ENCODE results near the gene SF3B6. TPM values are rescaled to one million over a fixed set of nuclear protein-coding genes. Genes with fewer than 3 reads are reported as not detected.

The SF3B6 gene
- total and polyA plus RNA-seq, 2 experiments from 2014 or later, result 140 to 565 TPM

GRCh38 chr2:24046599-24046929 is 29.6 kb downstream of the SF3B6 start (continued):
- TF ChIP-seq, protein P1, sequence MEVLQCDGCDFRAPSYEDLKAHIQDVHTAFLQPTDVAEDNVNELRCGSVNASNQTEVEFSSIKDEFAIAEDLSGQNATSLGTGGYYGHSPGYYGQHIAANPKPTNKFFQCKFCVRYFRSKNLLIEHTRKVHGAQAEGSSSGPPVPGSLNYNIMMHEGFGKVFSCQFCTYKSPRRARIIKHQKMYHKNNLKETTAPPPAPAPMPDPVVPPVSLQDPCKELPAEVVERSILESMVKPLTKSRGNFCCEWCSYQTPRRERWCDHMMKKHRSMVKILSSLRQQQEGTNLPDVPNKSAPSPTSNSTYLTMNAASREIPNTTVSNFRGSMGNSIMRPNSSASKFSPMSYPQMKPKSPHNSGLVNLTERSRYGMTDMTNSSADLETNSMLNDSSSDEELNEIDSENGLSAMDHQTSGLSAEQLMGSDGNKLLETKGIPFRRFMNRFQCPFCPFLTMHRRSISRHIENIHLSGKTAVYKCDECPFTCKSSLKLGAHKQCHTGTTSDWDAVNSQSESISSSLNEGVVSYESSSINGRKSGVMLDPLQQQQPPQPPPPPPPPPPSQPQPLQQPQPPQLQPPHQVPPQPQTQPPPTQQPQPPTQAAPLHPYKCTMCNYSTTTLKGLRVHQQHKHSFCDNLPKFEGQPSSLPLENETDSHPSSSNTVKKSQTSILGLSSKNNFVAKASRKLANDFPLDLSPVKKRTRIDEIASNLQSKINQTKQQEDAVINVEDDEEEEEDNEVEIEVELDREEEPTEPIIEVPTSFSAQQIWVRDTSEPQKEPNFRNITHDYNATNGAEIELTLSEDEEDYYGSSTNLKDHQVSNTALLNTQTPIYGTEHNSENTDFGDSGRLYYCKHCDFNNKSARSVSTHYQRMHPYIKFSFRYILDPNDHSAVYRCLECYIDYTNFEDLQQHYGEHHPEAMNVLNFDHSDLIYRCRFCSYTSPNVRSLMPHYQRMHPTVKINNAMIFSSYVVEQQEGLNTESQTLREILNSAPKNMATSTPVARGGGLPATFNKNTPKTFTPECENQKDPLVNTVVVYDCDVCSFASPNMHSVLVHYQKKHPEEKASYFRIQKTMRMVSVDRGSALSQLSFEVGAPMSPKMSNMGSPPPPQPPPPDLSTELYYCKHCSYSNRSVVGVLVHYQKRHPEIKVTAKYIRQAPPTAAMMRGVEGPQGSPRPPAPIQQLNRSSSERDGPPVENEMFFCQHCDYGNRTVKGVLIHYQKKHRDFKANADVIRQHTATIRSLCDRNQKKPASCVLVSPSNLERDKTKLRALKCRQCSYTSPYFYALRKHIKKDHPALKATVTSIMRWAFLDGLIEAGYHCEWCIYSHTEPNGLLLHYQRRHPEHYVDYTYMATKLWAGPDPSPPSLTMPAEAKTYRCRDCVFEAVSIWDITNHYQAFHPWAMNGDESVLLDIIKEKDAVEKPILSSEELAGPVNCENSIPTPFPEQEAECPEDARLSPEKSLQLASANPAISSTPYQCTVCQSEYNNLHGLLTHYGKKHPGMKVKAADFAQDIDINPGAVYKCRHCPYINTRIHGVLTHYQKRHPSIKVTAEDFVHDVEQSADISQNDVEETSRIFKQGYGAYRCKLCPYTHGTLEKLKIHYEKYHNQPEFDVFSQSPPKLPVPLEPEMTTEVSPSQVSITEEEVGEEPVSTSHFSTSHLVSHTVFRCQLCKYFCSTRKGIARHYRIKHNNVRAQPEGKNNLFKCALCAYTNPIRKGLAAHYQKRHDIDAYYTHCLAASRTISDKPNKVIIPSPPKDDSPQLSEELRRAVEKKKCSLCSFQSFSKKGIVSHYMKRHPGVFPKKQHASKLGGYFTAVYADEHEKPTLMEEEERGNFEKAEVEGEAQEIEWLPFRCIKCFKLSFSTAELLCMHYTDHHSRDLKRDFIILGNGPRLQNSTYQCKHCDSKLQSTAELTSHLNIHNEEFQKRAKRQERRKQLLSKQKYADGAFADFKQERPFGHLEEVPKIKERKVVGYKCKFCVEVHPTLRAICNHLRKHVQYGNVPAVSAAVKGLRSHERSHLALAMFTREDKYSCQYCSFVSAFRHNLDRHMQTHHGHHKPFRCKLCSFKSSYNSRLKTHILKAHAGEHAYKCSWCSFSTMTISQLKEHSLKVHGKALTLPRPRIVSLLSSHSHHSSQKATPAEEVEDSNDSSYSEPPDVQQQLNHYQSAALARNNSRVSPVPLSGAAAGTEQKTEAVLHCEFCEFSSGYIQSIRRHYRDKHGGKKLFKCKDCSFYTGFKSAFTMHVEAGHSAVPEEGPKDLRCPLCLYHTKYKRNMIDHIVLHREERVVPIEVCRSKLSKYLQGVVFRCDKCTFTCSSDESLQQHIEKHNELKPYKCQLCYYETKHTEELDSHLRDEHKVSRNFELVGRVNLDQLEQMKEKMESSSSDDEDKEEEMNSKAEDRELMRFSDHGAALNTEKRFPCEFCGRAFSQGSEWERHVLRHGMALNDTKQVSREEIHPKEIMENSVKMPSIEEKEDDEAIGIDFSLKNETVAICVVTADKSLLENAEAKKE (CRISPR knock-in tag; IDR thresholded peaks at IDR 0.05), result no peak
- TF ChIP-seq POLR2AphosphoS5 (IDR thresholded peaks at IDR 0.05; ENCODE audit: low read depth) (no peak), CREB1 (CRISPR knock-in tag; IDR thresholded peaks at IDR 0.05; ENCODE audit: low read depth) (no peak), EZH2 (IDR thresholded peaks at IDR 0.05; ENCODE audit: low read depth, unreplicated experiment) (no peak)

- Histone ChIP-seq H3K4me3 (peak overlapping the region; percentile 64), H3K36me3 (ENCODE audit: insufficient read depth) (no peaks in the 10 kb centered on the region), H3K4me1 (ENCODE audit: insufficient read depth) (peaks cover 28% of the 10 kb centered on the region), H3K9me2 (ENCODE audit: insufficient read depth) (no peaks in the 10 kb centered on the region), H3K4me2 (peak overlapping the region; percentile 88), H3K79me2 (replicated peaks; ENCODE audit: insufficient read depth) (peaks cover 66% of the 10 kb centered on the region), H3F3A (replicated peaks; ENCODE audit: low read depth) (peaks cover 20% of the 10 kb centered on the region; the same call in 1 of the 2 replicates), H3K27ac (ENCODE audit: low read depth) (no peak overlapping the region), H2AFZ (no peak overlapping the region), H4K20me1 (replicated peaks; ENCODE audit: insufficient read depth) (no peaks in the 10 kb centered on the region; the same call in none of the 2 replicates), H3K27me3 (ENCODE audit: insufficient read depth) (no peaks in the 10 kb centered on the region)
- Mint-ChIP-seq H3K4me3 (peak overlapping the region; percentile 96), H3K27ac (no peak overlapping the region), H3K27me3 (ENCODE audit: insufficient read depth, low read depth, poor library complexity) (peaks cover 8% of the 10 kb centered on the region), H3K36me3 (ENCODE audit: low read depth) (peaks cover 7% of the 10 kb centered on the region), H3K9me3 (no peaks in the 10 kb centered on the region), H3K4me1 (peaks cover 22% of the 10 kb centered on the region)
- DNase-seq (ENCODE audit: low spot score) (no peak), ATAC-seq (no peak)
- TF ChIP-seq, protein P1 (CRISPR knock-in tag; IDR thresholded peaks at IDR 0.05), result no peak
- TF ChIP-seq EZH2 (IDR thresholded peaks at IDR 0.05; ENCODE audit: low read depth, unreplicated experiment) (no peak), POLR2AphosphoS5 (IDR thresholded peaks at IDR 0.05; ENCODE audit: low read depth) (no peak), JUNB (IDR thresholded peaks at IDR 0.05; ENCODE audit: unreplicated experiment) (no peak)
- TF ChIP-seq, protein P2, sequence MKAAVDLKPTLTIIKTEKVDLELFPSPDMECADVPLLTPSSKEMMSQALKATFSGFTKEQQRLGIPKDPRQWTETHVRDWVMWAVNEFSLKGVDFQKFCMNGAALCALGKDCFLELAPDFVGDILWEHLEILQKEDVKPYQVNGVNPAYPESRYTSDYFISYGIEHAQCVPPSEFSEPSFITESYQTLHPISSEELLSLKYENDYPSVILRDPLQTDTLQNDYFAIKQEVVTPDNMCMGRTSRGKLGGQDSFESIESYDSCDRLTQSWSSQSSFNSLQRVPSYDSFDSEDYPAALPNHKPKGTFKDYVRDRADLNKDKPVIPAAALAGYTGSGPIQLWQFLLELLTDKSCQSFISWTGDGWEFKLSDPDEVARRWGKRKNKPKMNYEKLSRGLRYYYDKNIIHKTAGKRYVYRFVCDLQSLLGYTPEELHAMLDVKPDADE (IDR thresholded peaks at IDR 0.05), result no peak
Measured at GRCh38 chr2:24045511-24046508, 30.3 kb downstream of the SF3B6 start.
